GM12878 (cell line): ENCODE results near the gene ARHGAP15. TPM values are rescaled to one million over a fixed set of nuclear protein-coding genes. Genes with fewer than 3 reads are reported as not detected.

Source experiments
- ATF2 ChIP-seq: IDR thresholded peaks from 2 replicates; pipeline ENCODE4 v1.6.1; 2012; ENCODE audit warnings: low read length, inconsistent platforms
- BCL11A ChIP-seq: IDR thresholded peaks from 2 replicates; pipeline ENCODE4 v1.6.1; 2011; ENCODE audit warnings: low read depth, low read length
- BCL3 ChIP-seq: IDR thresholded peaks from 2 replicates; pipeline ENCODE4 v1.6.1; 2011; ENCODE audit warnings: borderline replicate concordance, low read depth, mild to moderate bottlenecking, moderate library complexity, low read length; ENCODE audit not compliant: insufficient read depth, poor library complexity, severe bottlenecking
- EP300 ChIP-seq, 2 experiments: fragments of 150-350 bp in 1 of 2; IDR thresholded peaks; 2 replicates each; pipeline ENCODE4 v1.6.1; 2011 to 2012; ENCODE audit warnings: low read depth in 2 of 2, low read length in 2 of 2, borderline replicate concordance in 1 of 2, improper control_type of control experiment in 1 of 2, inconsistent platforms in 1 of 2; ENCODE audit not compliant: control insufficient read depth in 1 of 2
- FOS ChIP-seq: IDR thresholded peaks from 3 replicates; pipeline ENCODE4 v1.6.1; 2011; ENCODE audit warnings: borderline replicate concordance; ENCODE audit not compliant: insufficient read length; ENCODE audit errors: extremely low read depth
- GABPA ChIP-seq: IDR thresholded peaks from 2 replicates; pipeline ENCODE4 v1.6.1; 2014; ENCODE audit warnings: antibody characterized with exemption, low read depth, mild to moderate bottlenecking, inconsistent platforms
- IRF4 ChIP-seq: IDR thresholded peaks from 2 replicates; pipeline ENCODE4 v1.6.1; 2011; ENCODE audit warnings: low read depth, low read length
- LARP7 ChIP-seq: fragments of 450-650 bp; IDR thresholded peaks from 2 replicates; pipeline ENCODE4 v1.6.1; 2017; ENCODE audit warnings: mild to moderate bottlenecking
- NFXL1 ChIP-seq: fragments of 450-650 bp; IDR thresholded peaks from 2 replicates; pipeline ENCODE4 v1.6.1; 2017; ENCODE audit warnings: antibody characterized with exemption, mild to moderate bottlenecking, borderline replicate concordance
- NKRF ChIP-seq: fragments of 450-650 bp; conservative IDR thresholded peaks from 2 replicates; pipeline ENCODE4 v1.6.1; 2017; ENCODE audit warnings: mild to moderate bottlenecking, moderate library complexity
- NR2C1 ChIP-seq: fragments of 450-650 bp; IDR thresholded peaks from 2 replicates; pipeline ENCODE4 v1.6.1; 2017; ENCODE audit warnings: antibody characterized with exemption, mild to moderate bottlenecking, moderate library complexity
- NRF1 ChIP-seq: conservative IDR thresholded peaks from 2 replicates; pipeline ENCODE4 v1.6.1; 2011; ENCODE audit warnings: mild to moderate bottlenecking, low read depth, low read length, improper control_type of control experiment
- POLR2AphosphoS5 ChIP-seq: IDR thresholded peaks from 2 replicates; pipeline ENCODE4 v1.6.1; 2011; ENCODE audit warnings: mild to moderate bottlenecking, low read length, inconsistent platforms
- RAD21 ChIP-seq: IDR thresholded peaks from 2 replicates; pipeline ENCODE4 v1.6.1; 2011; ENCODE audit warnings: mild to moderate bottlenecking, low read depth, low read length, moderate library complexity; ENCODE audit not compliant: insufficient read depth
- RELA ChIP-seq: fragments of 450-650 bp; IDR thresholded peaks from 2 replicates; pipeline ENCODE4 v1.8.0; 2014; ENCODE audit warnings: borderline replicate concordance; ENCODE audit not compliant: partially characterized antibody
- RELB ChIP-seq: fragments of 450-650 bp; IDR thresholded peaks from 2 replicates; pipeline ENCODE4 v1.6.1; 2017; ENCODE audit warnings: low read depth, mild to moderate bottlenecking, moderate library complexity
- SMC3 ChIP-seq: IDR thresholded peaks from 2 replicates; pipeline ENCODE4 v1.6.1; 2011; ENCODE audit warnings: low read length, improper control_type of control experiment, borderline replicate concordance
- STAT3 ChIP-seq: IDR thresholded peaks from 2 replicates; pipeline ENCODE4 v1.6.1; 2011; ENCODE audit warnings: low read depth, low read length, improper control_type of control experiment
- ZBTB11 ChIP-seq: fragments of 450-650 bp; formaldehyde crosslinking; IDR thresholded peaks from 2 replicates; pipeline ENCODE4 v1.5.0; 2022; ENCODE audit warnings: mild to moderate bottlenecking, missing genetic modification characterization
- ZNF207 ChIP-seq: fragments of 450-650 bp; IDR thresholded peaks from 2 replicates; pipeline ENCODE4 v1.6.1; 2014; ENCODE audit warnings: antibody characterized with exemption, mild to moderate bottlenecking, borderline replicate concordance
- polyA plus RNA-seq, 11 experiments: library from polyadenylated mRNA; depleted of rRNA in 4 of 11; unstranded in 6 of 11; stranded (reverse) in 5 of 11; fragments of >200 nt; fragmentation: Nextera tagmentation in 4 of 11; fragmentation: Illumina TruSeq in 1 of 11; extraction: Ambion mirVana in 4 of 11; extraction: Trizol in 1 of 11; gene quantifications; 1 replicate in 1 of 11; 2 replicates in 10 of 11; pipeline versions ENCODE4 v1.2.1 to v1.2.3, GENCODE V29; 2011 to 2016; ENCODE audit warnings: inconsistent platforms in 2 of 11, missing spikeins in 2 of 11, low read depth in 1 of 11
- total RNA-seq, 4 experiments: library from RNA; depleted of rRNA in 3 of 4; stranded (reverse); fragments of >200 nt in 3 of 4; fragmentation: Illumina TruSeq in 1 of 4; extraction: Trizol in 1 of 4; gene quantifications; 2 replicates each; pipeline versions ENCODE4 v1.2.1 to v1.2.3, GENCODE V29; 2013 to 2021

ARHGAP15 gene
- total and polyA plus RNA-seq, 10 of the 15 experiments (the other 5 are each of a cell fraction or from before 2014, with no cell fraction given) = 38.0 to 92.6 (median 66.7) TPM

- TF ChIP-seq NR2C1 (no peak), RELB (peak; percentile 55), ATF2 (peak; percentile 64), NKRF (no peak), IRF4 (0 out of 2 replicates have a peak, but pooled peaks have one; percentile 59), POLR2AphosphoS5 (no peak), LARP7 (no peak), SMC3 (no peak), NFXL1 (no peak), RELA (no peak), NRF1 (no peak), ZNF207 (no peak), FOS (no peak), BCL3 (no peak), BCL11A (peak; percentile 39; the same call in 1 of the 2 replicates), EP300 (IDR thresholded peaks at IDR 0.05; ENCODE audit: borderline replicate concordance in 1 of 2, control insufficient read depth in 1 of 2, low read depth in 2 of 2, low read length in 2 of 2) (0 out of 4 replicates have a peak, but pooled peaks of 1 of the 2 experiments have one; percentile 10), ZBTB11 (CRISPR knock-in tag) (no peak), STAT3 (0 out of 2 replicates have a peak, but pooled peaks have one; percentile 40), GABPA (0 out of 2 replicates have a peak, but pooled peaks have one; percentile 39), RAD21 (no peak)
These were observed 339.2 kb downstream of the ARHGAP15 start (continued) for GRCh38 chr2:143468341-143468888.
